GM20000 (cell line): Measurements from ENCODE around the gene PTK6.
A peak's percentile ranks its signal among the peaks of the same experiment; 100 is the strongest.

Experiments
- DNase-seq: peaks from one replicate; pipeline ENCODE4 v3.0.0; 2012; ENCODE audit warnings: low spot score
- TF ChIP-seq, protein P1 (sequence below): IDR thresholded peaks from 2 replicates; pipeline ENCODE4 v1.5.1; 2012; ENCODE audit warnings: mild to moderate bottlenecking, control low read depth; ENCODE audit errors: extremely low read depth, missing control alignments

The PTK6 gene

DNA sequence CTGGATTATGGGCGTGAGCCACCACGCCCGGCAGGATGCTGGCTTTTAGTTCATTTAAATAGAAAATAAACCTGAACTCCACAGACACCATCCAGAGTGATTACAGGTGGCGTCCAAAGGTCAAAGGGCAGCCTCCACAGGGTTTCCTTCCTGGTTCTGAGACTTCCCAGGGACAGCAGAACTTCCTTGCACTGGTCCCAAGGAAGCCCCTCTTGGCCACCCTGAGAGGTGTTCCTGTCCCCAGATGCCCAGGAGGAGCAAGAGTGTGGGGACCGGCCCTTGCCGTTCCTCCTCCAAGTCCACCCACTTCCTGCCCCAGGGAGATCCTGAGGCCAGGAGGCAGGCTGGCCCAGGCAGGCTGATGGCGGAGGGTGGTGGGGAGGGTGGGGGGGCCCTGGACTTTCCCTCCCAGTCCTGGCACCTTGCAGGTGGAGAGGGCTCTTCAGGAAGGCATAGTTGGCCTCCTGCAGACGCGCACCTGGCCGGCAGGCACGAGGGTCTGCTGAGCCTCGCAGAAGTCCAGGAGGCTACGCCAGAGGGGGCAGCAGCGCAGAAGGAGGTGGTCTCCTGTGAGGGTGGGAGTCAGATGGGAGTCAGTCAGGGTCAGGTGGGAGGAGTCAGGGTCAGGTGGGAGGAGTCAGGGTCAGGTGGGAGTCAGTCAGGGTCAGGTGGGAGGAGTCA is 21.8 kb upstream of the PTK6 start:
- no peak for DNase-seq
- TF ChIP-seq, protein P1, sequence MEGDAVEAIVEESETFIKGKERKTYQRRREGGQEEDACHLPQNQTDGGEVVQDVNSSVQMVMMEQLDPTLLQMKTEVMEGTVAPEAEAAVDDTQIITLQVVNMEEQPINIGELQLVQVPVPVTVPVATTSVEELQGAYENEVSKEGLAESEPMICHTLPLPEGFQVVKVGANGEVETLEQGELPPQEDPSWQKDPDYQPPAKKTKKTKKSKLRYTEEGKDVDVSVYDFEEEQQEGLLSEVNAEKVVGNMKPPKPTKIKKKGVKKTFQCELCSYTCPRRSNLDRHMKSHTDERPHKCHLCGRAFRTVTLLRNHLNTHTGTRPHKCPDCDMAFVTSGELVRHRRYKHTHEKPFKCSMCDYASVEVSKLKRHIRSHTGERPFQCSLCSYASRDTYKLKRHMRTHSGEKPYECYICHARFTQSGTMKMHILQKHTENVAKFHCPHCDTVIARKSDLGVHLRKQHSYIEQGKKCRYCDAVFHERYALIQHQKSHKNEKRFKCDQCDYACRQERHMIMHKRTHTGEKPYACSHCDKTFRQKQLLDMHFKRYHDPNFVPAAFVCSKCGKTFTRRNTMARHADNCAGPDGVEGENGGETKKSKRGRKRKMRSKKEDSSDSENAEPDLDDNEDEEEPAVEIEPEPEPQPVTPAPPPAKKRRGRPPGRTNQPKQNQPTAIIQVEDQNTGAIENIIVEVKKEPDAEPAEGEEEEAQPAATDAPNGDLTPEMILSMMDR = no peak

DNA sequence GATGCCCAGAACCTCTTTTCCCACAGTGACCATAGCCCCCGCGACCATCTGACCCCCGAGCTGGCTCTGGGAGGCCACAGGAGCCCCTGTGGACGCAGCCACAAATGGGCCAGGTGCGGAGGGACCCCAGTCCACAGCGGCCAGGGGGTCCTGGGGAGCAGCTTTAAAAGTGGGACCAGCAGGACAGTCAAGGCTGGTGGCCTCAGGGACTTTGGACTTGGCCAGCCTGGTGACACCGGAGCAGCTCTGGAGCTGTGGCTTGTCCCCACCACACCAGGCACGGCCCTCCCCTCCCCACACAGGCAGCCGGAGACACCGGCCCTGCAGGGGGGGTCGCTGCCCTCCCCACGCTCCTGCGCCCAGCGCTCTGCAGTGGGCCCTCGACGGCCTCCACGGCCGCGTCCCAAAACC is 20.3 kb upstream of the PTK6 start:
- TF ChIP-seq, protein P1 = no peak
- no peak for DNase-seq

DNA sequence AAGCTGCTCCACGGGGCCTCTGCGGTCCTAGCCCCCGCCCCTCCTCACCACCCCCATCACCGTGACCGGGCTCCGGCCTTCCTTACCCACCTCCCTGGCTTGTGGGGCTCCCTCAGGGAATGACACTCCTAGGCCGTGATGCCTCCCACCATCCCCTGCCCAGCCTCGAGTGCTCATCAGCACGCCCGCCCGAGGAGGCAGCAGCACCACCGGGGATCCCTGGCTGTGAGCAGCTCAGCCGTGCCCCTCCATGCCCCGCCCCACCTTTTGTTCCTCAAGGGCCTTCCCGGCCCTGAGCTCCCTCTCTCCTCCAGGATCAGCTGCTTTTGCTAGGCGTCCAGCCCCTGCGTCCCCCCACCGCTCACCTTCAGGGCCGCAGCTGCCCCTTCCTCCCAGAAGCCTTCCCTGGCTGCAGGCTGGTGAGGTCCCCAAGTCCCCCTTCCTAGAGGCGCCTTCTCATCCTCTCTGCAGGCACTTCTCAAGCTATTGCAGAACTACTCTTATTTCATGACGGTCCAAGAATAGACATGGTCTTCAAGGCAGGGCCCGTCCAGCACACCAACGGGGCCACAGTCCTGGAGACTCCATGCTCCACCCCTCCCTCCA is 19.8 kb upstream of the PTK6 start:
- no peak for DNase-seq
- TF ChIP-seq, protein P1 = no peak

DNA sequence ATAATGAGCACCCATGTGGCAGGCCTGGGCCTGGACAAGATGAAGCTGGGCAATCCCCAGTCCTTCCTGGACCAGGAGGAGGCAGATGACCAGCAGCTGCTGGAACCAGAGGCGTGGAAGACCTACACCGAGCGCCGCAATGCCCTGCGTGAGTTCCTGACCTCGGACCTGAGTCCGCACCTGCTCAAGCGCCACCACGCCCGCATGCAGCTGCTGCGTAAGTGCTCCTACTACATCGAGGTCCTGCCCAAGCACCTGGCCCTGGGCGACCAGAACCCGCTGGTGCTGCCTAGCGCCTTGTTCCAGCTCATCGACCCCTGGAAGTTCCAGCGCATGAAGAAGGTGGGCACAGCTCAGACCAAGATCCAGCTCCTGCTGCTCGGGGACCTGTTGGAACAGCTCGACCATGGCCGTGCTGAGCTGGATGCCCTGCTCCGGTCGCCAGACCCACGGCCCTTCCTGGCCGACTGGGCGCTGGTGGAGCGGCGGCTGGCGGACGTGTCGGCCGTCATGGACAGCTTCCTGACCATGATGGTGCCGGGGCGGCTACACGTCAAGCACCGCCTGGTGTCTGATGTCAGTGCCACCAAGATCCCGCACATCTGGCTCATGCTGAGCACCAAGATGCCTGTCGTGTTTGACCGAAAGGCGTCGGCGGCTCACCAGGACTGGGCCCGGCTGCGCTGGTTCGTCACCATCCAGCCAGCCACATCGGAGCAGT is 18.6 kb upstream of the PTK6 start:
- TF ChIP-seq, protein P1 = no peak
- DNase-seq = no peak

DNA sequence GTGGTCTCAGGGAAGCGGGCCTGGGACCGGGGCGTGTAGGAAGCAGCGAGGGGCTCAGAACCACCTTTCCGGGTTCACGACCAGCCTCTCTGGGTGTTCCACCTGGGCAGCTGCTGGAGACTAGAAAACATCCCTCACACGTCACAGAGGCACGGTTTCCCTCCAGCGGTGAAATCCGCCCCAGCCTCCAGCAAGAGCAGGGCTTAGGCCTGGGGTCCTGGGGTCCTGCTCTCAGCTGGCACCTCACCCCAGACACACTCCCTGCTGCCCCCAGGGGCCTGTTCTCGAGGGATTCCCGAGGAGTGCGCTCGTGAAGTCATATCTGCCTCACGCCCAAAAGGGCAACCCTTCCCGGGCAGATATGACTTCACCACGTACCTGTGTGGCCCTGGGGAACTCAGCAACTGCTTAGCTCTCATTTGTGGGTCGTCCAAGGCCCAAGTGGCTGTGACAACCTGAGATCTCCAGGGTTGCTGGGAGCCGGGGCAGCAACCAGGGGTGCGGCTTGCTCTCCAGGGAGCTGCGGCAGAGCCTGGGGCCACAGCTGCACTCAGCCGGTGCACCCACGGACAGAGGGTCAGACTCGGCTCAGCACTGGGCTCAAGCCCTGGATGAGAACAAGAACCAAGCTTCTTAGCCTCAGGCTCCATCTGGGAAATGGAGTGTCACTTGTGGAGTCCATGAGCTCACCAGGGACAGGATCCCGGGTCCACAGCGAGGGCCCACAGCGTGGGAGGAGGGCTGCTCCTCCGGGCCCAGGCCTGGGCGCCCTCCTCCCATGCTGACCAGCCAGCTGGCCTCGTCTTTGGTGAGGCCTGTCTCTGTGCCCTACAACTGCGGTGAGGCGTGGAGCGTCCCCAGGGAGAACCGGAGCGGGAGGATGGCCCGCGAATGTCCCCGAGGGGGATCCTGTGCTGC is 17.4 kb upstream of the PTK6 start:
- no peak for DNase-seq
- TF ChIP-seq, protein P1 = no peak

DNA sequence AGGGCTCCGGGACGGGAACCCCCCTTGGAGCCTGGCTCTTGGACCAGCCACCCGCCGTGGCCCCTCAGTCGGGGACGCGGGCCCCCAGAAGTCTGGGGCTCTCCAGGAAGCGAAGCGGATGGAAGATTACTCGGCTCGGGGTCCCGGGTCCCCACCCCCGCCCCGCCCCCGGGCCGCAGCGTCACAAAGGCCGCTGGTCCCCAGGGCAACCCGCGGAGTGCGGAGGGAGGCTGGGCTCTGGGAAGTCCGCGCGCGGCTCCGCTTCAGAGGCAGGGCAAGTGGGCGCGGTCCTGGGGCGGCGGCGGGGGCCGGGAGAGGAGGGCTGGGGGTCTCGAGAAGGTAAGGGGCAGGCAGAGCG is 16.7 kb upstream of the PTK6 start, which contains the start of gene FNDC11:
Gene FNDC11, plus strand, starts transcription at position 227 of the 358 bp plus-strand sequence. CDS start 1,505 bp downstream, outside the sequence.
- TF ChIP-seq, protein P1 = no peak
- peak; percentile 74 for DNase-seq
